Activated B cell treated with CpG ODN at 0.5 μM for 24 hours (primary cell): ENCODE results near the gene PLEKHA5. TPM values are rescaled to one million over a fixed set of nuclear protein-coding genes. Genes with fewer than 3 reads are reported as not detected.

Source experiments
- ATAC-seq: fragments of 200-7000 bp; cut with Tn5 transposase; one replicate; pipeline ENCODE4 v1.10.0; 2021; ENCODE audit warnings: low read depth, mild to moderate bottlenecking, moderate library complexity
- CTCF ChIA-PET: fragments of 350-600 bp; sonication (Branson Sonifier 250); formaldehyde crosslinking; loops from one replicate; lab custom pipeline; 2021; ENCODE audit warnings: antibody characterized with exemption; lab: Charles Lee
- POLR2A ChIA-PET: fragments of 350-600 bp; sonication (Branson Sonifier 250); formaldehyde crosslinking; loops from one replicate; lab custom pipeline; 2021; ENCODE audit warnings: antibody characterized with exemption; lab: Charles Lee
- DNase-seq: peaks from one replicate; pipeline ENCODE4 v3.0.0; 2022
- H3K27ac Mint-ChIP-seq: one replicate; pipeline ENCODE4 v1.8.0; 2020; ENCODE audit warnings: mixed read lengths
- H3K27me3 Mint-ChIP-seq: one replicate; pipeline ENCODE4 v1.8.0; 2021; ENCODE audit warnings: mixed read lengths
- H3K36me3 Mint-ChIP-seq: one replicate; pipeline ENCODE4 v1.8.0; 2021; ENCODE audit warnings: low read depth, mixed read lengths
- H3K4me1 Mint-ChIP-seq: one replicate; pipeline ENCODE4 v1.8.0; 2021; ENCODE audit warnings: mixed read lengths
- H3K4me3 Mint-ChIP-seq: one replicate; pipeline ENCODE4 v1.8.0; 2020; ENCODE audit warnings: mild to moderate bottlenecking, mixed read lengths
- H3K9me3 Mint-ChIP-seq: one replicate; pipeline ENCODE4 v1.8.0; 2020; ENCODE audit warnings: mixed read lengths
- intact Hi-C: fragments of 100-400 bp; cut with micrococcal nuclease; formaldehyde crosslinking; loops from one replicate; pipeline ENCODE4 v1.15.1; 2024
- total RNA-seq: library from RNA; stranded (reverse); gene quantifications from 2 replicates; pipeline ENCODE4 v1.2.3, GENCODE V29; 2022
- TF ChIP-seq, protein P1 (sequence below): fragments of 200-600 bp; IDR thresholded peaks from one replicate; pipeline ENCODE4 v1.8.0; 2022; ENCODE audit warnings: antibody characterized with exemption, mild to moderate bottlenecking

PLEKHA5 gene
- total RNA-seq, 1 donor from 2014 or later = 0.11 TPM

DNA sequence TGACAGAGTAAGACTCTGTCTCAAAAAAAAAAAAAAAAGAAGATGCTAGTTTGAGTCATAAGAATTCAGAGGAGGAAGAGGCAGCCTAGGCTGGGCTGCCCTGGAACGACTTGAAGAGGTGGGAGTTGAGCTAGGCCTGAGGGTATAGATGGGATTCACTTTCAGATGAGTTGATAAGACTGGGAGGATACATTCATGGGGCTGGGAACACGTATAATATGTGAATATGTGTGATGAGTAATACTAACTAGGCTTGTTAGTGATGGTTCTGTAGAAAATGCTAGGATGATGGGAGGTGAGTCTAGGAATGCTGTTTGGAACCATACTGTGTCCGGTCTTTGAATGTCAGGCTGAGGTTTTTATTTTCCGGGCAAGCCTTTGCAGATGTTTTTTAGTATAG lies 9.0 kb downstream of the PLEKHA5 start:
- H3K4me3 Mint-ChIP-seq = no peak overlapping the region
- CTCF ChIA-PET = no interaction called here
- intact Hi-C loops = no loop called here
- no peak for DNase-seq
- H3K4me1 Mint-ChIP-seq = no peaks in the 10 kb centered on the region
- no peaks in the 10 kb centered on the region for H3K27me3 Mint-ChIP-seq
- POLR2A ChIA-PET = no interaction called here
- H3K36me3 Mint-ChIP-seq = no peaks in the 10 kb centered on the region
- no peak overlapping the region for H3K27ac Mint-ChIP-seq
- TF ChIP-seq, protein P1, sequence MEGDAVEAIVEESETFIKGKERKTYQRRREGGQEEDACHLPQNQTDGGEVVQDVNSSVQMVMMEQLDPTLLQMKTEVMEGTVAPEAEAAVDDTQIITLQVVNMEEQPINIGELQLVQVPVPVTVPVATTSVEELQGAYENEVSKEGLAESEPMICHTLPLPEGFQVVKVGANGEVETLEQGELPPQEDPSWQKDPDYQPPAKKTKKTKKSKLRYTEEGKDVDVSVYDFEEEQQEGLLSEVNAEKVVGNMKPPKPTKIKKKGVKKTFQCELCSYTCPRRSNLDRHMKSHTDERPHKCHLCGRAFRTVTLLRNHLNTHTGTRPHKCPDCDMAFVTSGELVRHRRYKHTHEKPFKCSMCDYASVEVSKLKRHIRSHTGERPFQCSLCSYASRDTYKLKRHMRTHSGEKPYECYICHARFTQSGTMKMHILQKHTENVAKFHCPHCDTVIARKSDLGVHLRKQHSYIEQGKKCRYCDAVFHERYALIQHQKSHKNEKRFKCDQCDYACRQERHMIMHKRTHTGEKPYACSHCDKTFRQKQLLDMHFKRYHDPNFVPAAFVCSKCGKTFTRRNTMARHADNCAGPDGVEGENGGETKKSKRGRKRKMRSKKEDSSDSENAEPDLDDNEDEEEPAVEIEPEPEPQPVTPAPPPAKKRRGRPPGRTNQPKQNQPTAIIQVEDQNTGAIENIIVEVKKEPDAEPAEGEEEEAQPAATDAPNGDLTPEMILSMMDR = no peak
- no peaks in the 10 kb centered on the region for H3K9me3 Mint-ChIP-seq
- ATAC-seq = no peak

DNA sequence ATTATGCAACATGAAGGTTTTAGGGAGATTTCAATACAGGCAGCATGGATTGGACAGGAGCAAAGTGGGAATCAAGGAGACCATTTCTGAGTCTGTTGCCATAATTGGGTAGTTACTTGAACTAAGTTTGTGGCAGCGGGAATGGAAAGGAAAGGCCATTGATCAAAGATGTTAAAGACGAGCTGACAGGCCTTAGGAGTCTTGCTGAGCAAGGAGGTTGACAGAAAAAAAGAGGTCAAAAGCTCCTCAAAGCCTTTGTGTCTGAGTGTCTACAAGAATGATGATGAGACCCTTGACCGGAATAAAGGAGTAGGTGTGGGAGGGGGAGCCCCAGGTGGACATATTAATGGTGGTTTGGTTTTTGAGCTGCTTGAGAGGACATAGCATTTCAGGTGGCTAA lies 9.4 kb downstream of the PLEKHA5 start:
- DNase-seq = no peak
- POLR2A ChIA-PET = no interaction called here
- H3K27ac Mint-ChIP-seq = no peak overlapping the region
- TF ChIP-seq, protein P1 = no peak
- ATAC-seq = no peak
- H3K27me3 Mint-ChIP-seq = no peaks in the 10 kb centered on the region
- H3K4me1 Mint-ChIP-seq = no peaks in the 10 kb centered on the region
- H3K9me3 Mint-ChIP-seq = no peaks in the 10 kb centered on the region
- no peak overlapping the region for H3K4me3 Mint-ChIP-seq
- intact Hi-C loops = no loop called here
- CTCF ChIA-PET = no interaction called here
- H3K36me3 Mint-ChIP-seq = no peaks in the 10 kb centered on the region

DNA sequence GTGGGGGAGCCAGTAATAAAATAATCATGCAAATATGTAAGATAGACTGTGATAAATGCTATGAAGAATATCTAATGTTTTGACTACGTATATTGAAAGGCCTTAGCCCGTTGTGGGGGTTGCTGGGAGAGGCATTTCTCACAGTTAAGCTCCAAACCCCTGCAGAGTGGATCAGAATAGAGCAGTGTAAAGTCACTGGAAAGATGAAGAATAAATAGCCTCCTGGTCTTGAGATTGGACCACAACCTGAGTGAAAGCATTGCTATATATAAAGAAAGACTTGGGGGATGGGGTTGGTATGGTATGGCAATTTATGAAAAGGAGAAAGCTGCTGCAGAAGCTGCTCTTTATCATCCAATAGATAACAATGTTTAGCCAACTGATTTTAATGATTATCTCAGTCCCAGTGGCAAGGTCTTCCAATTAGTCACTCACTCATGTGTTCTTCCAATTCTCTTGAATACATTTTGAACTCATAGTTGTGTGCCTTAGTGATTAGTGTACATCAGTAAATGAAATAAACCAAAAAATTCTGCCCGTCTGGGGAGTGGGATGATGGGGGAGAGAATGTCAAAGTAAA lies 10.2 kb downstream of the PLEKHA5 start:
- ChIA-PET POLR2A (no interaction called here), CTCF (no interaction called here)
- DNase-seq (no peak), ATAC-seq (no peak)
- intact Hi-C loops = no loop called here
- Mint-ChIP-seq H3K27me3 (no peaks in the 10 kb centered on the region), H3K9me3 (no peaks in the 10 kb centered on the region), H3K4me3 (no peak overlapping the region), H3K4me1 (no peaks in the 10 kb centered on the region), H3K36me3 (no peaks in the 10 kb centered on the region), H3K27ac (no peak overlapping the region)
- TF ChIP-seq, protein P1 = no peak

DNA sequence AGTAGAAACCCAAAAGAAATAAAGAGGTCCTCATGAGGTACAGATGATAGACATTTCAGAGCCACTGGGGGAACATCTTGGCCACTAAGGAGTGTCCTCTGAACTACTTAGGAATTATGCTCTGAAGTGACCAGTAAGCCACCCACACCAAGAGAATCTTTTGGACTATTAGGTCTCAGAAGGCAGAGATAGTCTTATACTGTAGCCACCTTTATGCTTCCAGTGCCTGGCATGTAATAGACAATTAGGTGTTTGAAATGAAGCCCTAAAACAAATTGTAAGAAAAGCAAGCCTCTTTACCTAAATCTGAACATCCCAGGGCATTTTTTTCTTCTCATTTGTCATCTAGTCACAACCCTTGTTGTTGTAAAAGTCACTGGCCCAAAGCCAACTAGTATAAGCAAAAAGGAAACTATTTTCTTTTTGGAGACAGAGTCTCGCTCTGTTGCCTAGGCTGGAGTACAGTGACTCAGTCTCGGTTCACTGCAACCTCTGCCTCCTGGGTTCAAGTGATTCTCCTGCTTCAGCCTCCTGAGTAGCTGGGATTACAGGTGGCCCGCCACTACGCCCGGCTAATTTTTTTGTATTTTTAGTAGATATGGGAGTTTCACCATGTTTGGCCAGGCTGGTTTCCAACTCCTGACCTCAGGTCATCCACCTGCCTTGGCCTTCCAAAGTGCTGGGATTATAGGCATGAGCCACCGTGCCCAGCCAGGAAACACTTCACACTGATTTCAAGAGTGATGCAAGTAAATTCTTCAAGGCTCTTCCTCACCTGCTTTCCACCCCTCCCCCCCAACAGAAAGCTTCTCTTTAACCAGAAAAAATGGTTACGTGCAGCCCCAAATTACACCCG lies 11.1 kb downstream of the PLEKHA5 start:
- DNase-seq = no peak
- ChIA-PET POLR2A (no interaction called here), CTCF (no interaction called here)
- Mint-ChIP-seq H3K27ac (no peak overlapping the region), H3K27me3 (no peaks in the 10 kb centered on the region), H3K36me3 (no peaks in the 10 kb centered on the region), H3K4me1 (no peaks in the 10 kb centered on the region), H3K4me3 (no peak overlapping the region), H3K9me3 (no peaks in the 10 kb centered on the region)
- ATAC-seq = no peak
- intact Hi-C loops = no loop called here
- TF ChIP-seq, protein P1 = no peak

DNA sequence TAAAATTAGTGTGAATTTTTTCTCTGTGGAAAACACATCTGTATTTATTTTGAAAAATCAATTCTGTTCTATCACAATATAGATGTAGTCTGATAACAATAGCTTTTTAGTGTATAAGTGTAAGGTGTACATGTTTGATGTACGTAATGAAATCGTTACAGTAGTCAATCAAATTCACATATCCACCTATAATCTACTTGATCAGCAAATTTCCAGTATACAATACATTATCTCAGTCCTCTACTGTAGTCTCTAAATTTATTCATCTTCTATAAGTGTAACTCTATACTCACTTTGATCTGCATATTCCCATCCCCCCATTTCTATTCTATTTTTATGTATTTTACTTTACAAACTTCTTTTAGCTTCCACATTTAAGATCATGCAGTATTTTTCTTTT lies 13.0 kb downstream of the PLEKHA5 start:
- POLR2A ChIA-PET = no interaction called here
- intact Hi-C loops = no loop called here
- TF ChIP-seq, protein P1 = no peak

More for the DNA sequence above, 13.0 kb downstream of the PLEKHA5 start:
- Mint-ChIP-seq H3K36me3 (no peaks in the 10 kb centered on the region), H3K9me3 (no peaks in the 10 kb centered on the region), H3K4me1 (no peaks in the 10 kb centered on the region), H3K27me3 (no peaks in the 10 kb centered on the region), H3K4me3 (no peak overlapping the region), H3K27ac (no peak overlapping the region)
- CTCF ChIA-PET = no interaction called here
- DNase-seq = no peak
- no peak for ATAC-seq
